Testis (tissue), 2 donors: ENCODE data around the gene CLNK.

Source experiments
- CTCF ChIP-seq, 3 experiments: fragments of 450-650 bp in 2 of 3; fragments of 200-600 bp in 1 of 3; sonication (generic) in 1 of 3; IDR thresholded peaks; one replicate each; pipeline ENCODE4 v1.5.1; 2016 to 2019; ENCODE audit warnings: antibody characterized with exemption in 3 of 3, mild to moderate bottlenecking in 2 of 3, moderate library complexity in 1 of 3
- POLR2A ChIP-seq: fragments of 450-650 bp; IDR thresholded peaks from one replicate; pipeline ENCODE4 v1.6.1; 2017; ENCODE audit warnings: antibody characterized with exemption, mild to moderate bottlenecking, moderate library complexity

GRCh38 chr4:10492464-10492863, 192.1 kb downstream of the CLNK start:
- TF ChIP-seq CTCF (IDR thresholded peaks at IDR 0.05) (no peak), POLR2A (no peak)
